ENCODE results near the gene FAAH2. TPM values are rescaled to one million over a fixed set of nuclear protein-coding genes. Genes with fewer than 3 reads are reported as not detected.

Gene FAAH2
- total RNA-seq, 1 experiment from 2014 or later = 6.4 TPM

GRCh38 chrX:57516491-57516890 is 230.0 kb downstream of the FAAH2 start:
- Histone ChIP-seq H3K4ac (ENCODE audit: low read depth, low read length) (no peak overlapping the region), H3K9ac (ENCODE audit: extremely low read depth, insufficient read length, low read length) (no peak overlapping the region), H3K23ac (ENCODE audit: insufficient read length, low read depth, low read length) (no peak overlapping the region), H3K56ac (ENCODE audit: insufficient read length, low read depth, low read length) (no peak overlapping the region), H3K79me2 (ENCODE audit: insufficient read depth, low read length) (no peaks in the 10 kb centered on the region), H2BK12ac (ENCODE audit: insufficient read length, low read depth, low read length) (no peak overlapping the region), H2BK120ac (ENCODE audit: low read depth, low read length, poor library complexity, severe bottlenecking) (no peak overlapping the region), H4K91ac (ENCODE audit: insufficient read length, low read depth, low read length) (no peak overlapping the region), H2BK15ac (ENCODE audit: low read depth, low read length) (no peak overlapping the region), H3K23me2 (ENCODE audit: insufficient read length, low read depth, low read length, poor library complexity, severe bottlenecking) (no peaks in the 10 kb centered on the region), H3K27me3 (ENCODE audit: insufficient read depth, low read length) (no peaks in the 10 kb centered on the region), H4K5ac (ENCODE audit: insufficient read length, low read depth, low read length) (no peak overlapping the region), H3K79me1 (ENCODE audit: insufficient read depth, low read depth, low read length, poor library complexity, severe bottlenecking) (no peaks in the 10 kb centered on the region), H4K8ac (replicated peaks; ENCODE audit: insufficient read length, low read depth, low read length) (no peak overlapping the region), H3K14ac (ENCODE audit: insufficient read depth, low read length) (no peak overlapping the region), H4K20me1 (ENCODE audit: control insufficient read depth, insufficient read depth, insufficient read length) (no peaks in the 10 kb centered on the region), H2AFZ (ENCODE audit: low read length) (no peak overlapping the region), H2BK20ac (ENCODE audit: low read depth, low read length, poor library complexity, severe bottlenecking) (no peak overlapping the region), H3K4me2 (ENCODE audit: insufficient read depth, insufficient read length, low read length) (no peak overlapping the region), H3K18ac (ENCODE audit: insufficient read length, low read depth, low read length) (no peak overlapping the region), H3K4me1 (ENCODE audit: insufficient read depth, low read length) (no peaks in the 10 kb centered on the region), H3K9me3 (ENCODE audit: control insufficient read depth, low read depth, low read length) (peaks cover 22% of the 10 kb centered on the region), H2AK5ac (ENCODE audit: insufficient read length, low read length) (no peak overlapping the region), H3K27ac (ENCODE audit: insufficient read length, low read depth, low read length) (no peak overlapping the region), H3T11ph (ENCODE audit: low read length) (no peak overlapping the region), H2BK5ac (ENCODE audit: insufficient read length, low read length) (no peak overlapping the region)
- H3K27me3 Mint-ChIP-seq (ENCODE audit: low read depth) = no peaks in the 10 kb centered on the region
- no peak for DNase-seq
- no peak overlapping the region for H3K4me3 Mint-ChIP-seq
- TF ChIP-seq CTCF (conservative IDR thresholded peaks at IDR 0.05) = no peak
- peaks cover 83 to 85% of the 10 kb centered on the region in 2 experiments for H3K9me3 Mint-ChIP-seq
- no peak overlapping the region for H3K27ac Mint-ChIP-seq
- H3K4me1 Mint-ChIP-seq = no peaks in the 10 kb centered on the region
- peaks cover 0 to 14% (median 4%) of the 10 kb centered on the region in 3 experiments; a peak in 4 of 7 replicates for H3K36me3 Mint-ChIP-seq (ENCODE audit: insufficient read depth in 1 of 3, low read depth in 3 of 3)
- WGBS (ENCODE audit: extremely low coverage, insufficient read length, low lambda C conversion rate) = no CpG with 5 or more reads among the region's 5 CpGs

All from H9 (cell line).